Myometrial cell (primary cell): Measurements from ENCODE around the gene SH2D1B. TPM values are rescaled to one million over a fixed set of nuclear protein-coding genes. Genes with fewer than 3 reads are reported as not detected.

Experiments used
- total RNA-seq: library from RNA; depleted of rRNA; stranded (reverse); fragments of >200 nt; gene quantifications from 2 replicates; pipeline ENCODE4 v1.2.3, GENCODE V29; 2015

The SH2D1B gene
- total RNA-seq: 0.18 TPM in 1 of 2 replicates, not detected in the other

GRCh38 chr1:162412002-162412401 is at the start of gene SH2D1B:
TSS of gene SH2D1B (minus strand) at chr1:162412136. CDS start at chr1:162412016, 120 bp downstream.

DNA sequence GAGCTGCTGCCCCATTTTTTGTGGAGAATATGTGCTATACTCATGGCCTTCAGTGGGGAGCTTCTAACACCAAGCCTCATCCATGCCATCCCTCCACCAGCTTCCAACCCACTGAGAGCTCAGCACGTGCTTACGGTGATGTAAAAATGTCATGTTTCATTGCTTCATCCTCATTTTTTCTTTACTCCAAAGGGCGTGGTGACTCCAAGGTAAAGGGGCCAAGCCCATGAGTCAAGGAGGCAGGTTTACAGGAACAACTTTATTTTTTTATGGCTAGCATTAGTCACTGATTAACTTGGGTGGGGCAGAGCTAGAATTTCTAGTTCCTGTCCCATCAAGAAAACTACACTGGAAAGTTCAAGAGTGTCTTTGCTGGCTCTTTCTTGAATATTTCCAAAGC is 30.6 kb downstream of the SH2D1B start, which contains the start of gene C1orf226:
C1orf226 (plus strand) TSS at position 346 of the 400 bp plus-strand sequence. CDS start 174 bp downstream, outside the sequence.

GRCh38 chr1:162376691-162377090 is 35.2 kb downstream of the SH2D1B start, which contains the start of gene SPATA46:
TSS of gene SPATA46 (minus strand) at chr1:162376854. CDS start at chr1:162376790, 64 bp downstream.

Other genes starting within 250 kb of the SH2D1B start
- gene SPATA46, start 35.3 kb downstream of the SH2D1B start, total RNA-seq: not detected in 2 replicates
- 1.2 and 3.4 TPM in 2 replicates for gene C1orf226, start 30.4 kb downstream of the SH2D1B start, total RNA-seq
- 40.4 and 56.9 TPM in 2 replicates for gene UHMK1, start 85.7 kb upstream of the SH2D1B start, total RNA-seq
- gene UAP1, start 149.6 kb upstream of the SH2D1B start, total RNA-seq: 142 and 161 TPM in 2 replicates
- 109 and 122 TPM in 2 replicates for gene DDR2, start 220.3 kb upstream of the SH2D1B start, total RNA-seq